PC-9 (cell line): Measurements from ENCODE around the gene COQ8A. TPM values are rescaled to one million over a fixed set of nuclear protein-coding genes. Genes with fewer than 3 reads are reported as not detected.

Source experiments
- BruUV-seq: library from RNA; stranded (reverse); fragments of 400-500 nt; replicated peaks from 2 replicates; lab custom pipeline; 2021; lab: Mats Ljungman, UMichigan
- CTCF ChIA-PET: fragments of 300-600 bp; sonication (Branson Sonifier 250); formaldehyde crosslinking; loops from one replicate; lab custom pipeline; 2022; ENCODE audit warnings: antibody characterized with exemption; lab: Charles Lee
- POLR2A ChIA-PET: fragments of 300-600 bp; sonication (Branson Sonifier 250); formaldehyde crosslinking; loops from one replicate; lab custom pipeline; 2022; ENCODE audit warnings: antibody characterized with exemption; ENCODE audit not compliant: unreplicated experiment; lab: Charles Lee
- DNase-seq, 2 experiments: peaks; one replicate each; pipeline versions ENCODE4 v3.0.0 to v3.0.0-alpha.2; 2015 to 2022; ENCODE audit warnings: mixed read lengths in 1 of 2
- H2AFZ ChIP-seq: fragments of 200-600 bp; sonication (generic); 2 replicates; pipeline ENCODE4 v1.8.1; 2017; ENCODE audit warnings: antibody characterized with exemption
- H3F3A ChIP-seq: fragments of 200-600 bp; sonication (generic); 2 replicates; pipeline ENCODE4 v1.8.1; 2017; ENCODE audit warnings: antibody characterized with exemption, mild to moderate bottlenecking, low read depth; ENCODE audit not compliant: insufficient read depth
- H3K27ac ChIP-seq: fragments of 200-600 bp; sonication (generic); 2 replicates; pipeline ENCODE4 v1.6.1; 2016; ENCODE audit warnings: mixed run types
- H3K27me3 ChIP-seq: fragments of 200-600 bp; sonication (generic); 2 replicates; pipeline ENCODE4 v1.6.1; 2016; ENCODE audit warnings: low read depth, mixed run types; ENCODE audit not compliant: insufficient read depth
- H3K36me3 ChIP-seq: fragments of 200-600 bp; sonication (generic); 2 replicates; pipeline ENCODE4 v1.6.1; 2016; ENCODE audit warnings: low read depth, mixed run types
- H3K4me1 ChIP-seq: fragments of 200-600 bp; sonication (generic); replicated peaks from 2 replicates; pipeline ENCODE4 v1.6.1; 2016; ENCODE audit warnings: mixed run types; ENCODE audit not compliant: insufficient read depth
- H3K4me2 ChIP-seq: fragments of 200-600 bp; sonication (generic); 2 replicates; pipeline ENCODE4 v1.6.1; 2017; ENCODE audit warnings: mixed run types
- H3K4me3 ChIP-seq: fragments of 200-600 bp; sonication (generic); 2 replicates; pipeline ENCODE4 v1.6.1; 2016; ENCODE audit warnings: mixed run types
- H3K79me2 ChIP-seq: fragments of 200-600 bp; sonication (generic); 2 replicates; pipeline ENCODE4 v1.6.1; 2017; ENCODE audit warnings: low read depth, mixed run types
- H3K9me2 ChIP-seq: fragments of 200-600 bp; sonication (generic); 2 replicates; pipeline ENCODE4 v1.8.1; 2017; ENCODE audit warnings: mild to moderate bottlenecking; ENCODE audit not compliant: insufficient read depth
- H3K9me3 ChIP-seq: fragments of 200-600 bp; sonication (generic); 2 replicates; pipeline ENCODE4 v1.8.1; 2016; ENCODE audit warnings: low read depth; ENCODE audit not compliant: insufficient read depth
- H4K20me1 ChIP-seq: fragments of 200-600 bp; sonication (generic); 2 replicates; pipeline ENCODE4 v1.8.1; 2017; ENCODE audit not compliant: insufficient read depth
- CTCF ChIP-seq: fragments of 200-600 bp; sonication (generic); conservative IDR thresholded peaks from 2 replicates; pipeline ENCODE4 v1.6.1; 2017; ENCODE audit warnings: mixed run types, antibody characterized with exemption, mild to moderate bottlenecking, moderate library complexity
- EZH2 ChIP-seq: fragments of 200-600 bp; sonication (generic); IDR thresholded peaks from 2 replicates; pipeline ENCODE4 v1.8.0; 2017; ENCODE audit warnings: antibody characterized with exemption, low read depth
- intact Hi-C: fragments of 100-400 bp; cut with micrococcal nuclease; formaldehyde crosslinking; loops from one replicate; pipeline ENCODE4 v1.10.0; 2022; ENCODE audit not compliant: unreplicated experiment
- total RNA-seq: library from RNA; stranded (reverse); gene quantifications from 2 replicates; pipeline ENCODE4 v1.2.3, GENCODE V29; 2021

Gene COQ8A
- total RNA-seq, 1 experiment from 2014 or later, result 32.9 TPM

GRCh38 chr1:226894826-226895225 lies 45.3 kb upstream of the COQ8A start:
- no peak overlapping the region for H2AFZ ChIP-seq
- no peaks in the 10 kb centered on the region for H4K20me1 ChIP-seq
- ChIA-PET POLR2A (no interaction called here), CTCF (interaction anchor here (0.6 kb wide), 1 partner anchor 1110 kb away, joined by 7 read pairs; no protein-coding TSS in a partner anchor)
- H3K9me2 ChIP-seq, result no peaks in the 10 kb centered on the region
- no peaks in the 10 kb centered on the region; the same call in 1 of the 2 replicates for H3K36me3 ChIP-seq
- no peaks in the 10 kb centered on the region for H3K79me2 ChIP-seq
- H3K4me1 ChIP-seq, result no peaks in the 10 kb centered on the region
- H3K4me2 ChIP-seq, result no peak overlapping the region
- intact Hi-C loops, result no loop called here
- TF ChIP-seq EZH2 (no peak), CTCF (no peak)
- no peaks in the 10 kb centered on the region for H3K27me3 ChIP-seq
- no peak overlapping the region for H3K4me3 ChIP-seq
- DNase-seq, result no peak
- H3K9me3 ChIP-seq, result no peaks in the 10 kb centered on the region
- BruUV-seq, result no TSS peak
- no peak overlapping the region for H3K27ac ChIP-seq
- H3F3A ChIP-seq, result no peaks in the 10 kb centered on the region

GRCh38 chr1:226895644-226896043 lies 44.5 kb upstream of the COQ8A start:
- H3K27me3 ChIP-seq, result no peaks in the 10 kb centered on the region
- no peak overlapping the region for H2AFZ ChIP-seq
- H3K27ac ChIP-seq, result no peak overlapping the region
- no peak overlapping the region for H3K4me2 ChIP-seq
- no peaks in the 10 kb centered on the region for H3F3A ChIP-seq
- H3K79me2 ChIP-seq, result no peaks in the 10 kb centered on the region
- H4K20me1 ChIP-seq, result no peaks in the 10 kb centered on the region
- H3K4me1 ChIP-seq, result no peaks in the 10 kb centered on the region
- no peaks in the 10 kb centered on the region; the same call in 1 of the 2 replicates for H3K36me3 ChIP-seq
- TF ChIP-seq EZH2 (no peak), CTCF (no peak)
- BruUV-seq, result no TSS peak
- H3K4me3 ChIP-seq, result no peak overlapping the region
- no peaks in the 10 kb centered on the region for H3K9me2 ChIP-seq
- no peaks in the 10 kb centered on the region for H3K9me3 ChIP-seq
- ChIA-PET CTCF (interaction anchor here (0.6 kb wide), 1 partner anchor 1109 kb away, joined by 7 read pairs; no protein-coding TSS in a partner anchor), POLR2A (no interaction called here)
- intact Hi-C loops, result no loop called here
- DNase-seq, result no peak

- Histone ChIP-seq H4K20me1 (no peaks in the 10 kb centered on the region), H3K4me1 (no peaks in the 10 kb centered on the region), H3K27me3 (no peaks in the 10 kb centered on the region), H3K27ac (no peak overlapping the region), H3K4me2 (no peak overlapping the region), H2AFZ (no peak overlapping the region), H3K36me3 (no peaks in the 10 kb centered on the region; the same call in 1 of the 2 replicates), H3K9me3 (no peaks in the 10 kb centered on the region), H3K79me2 (no peaks in the 10 kb centered on the region), H3K9me2 (no peaks in the 10 kb centered on the region), H3F3A (no peaks in the 10 kb centered on the region), H3K4me3 (no peak overlapping the region)
- DNase-seq, result no peak
- TF ChIP-seq EZH2 (no peak), CTCF (no peak)
- CTCF ChIA-PET, result no interaction called here
- no TSS peak for BruUV-seq
- intact Hi-C loops, result no loop called here
- POLR2A ChIA-PET, result no interaction called here
Observed at GRCh38 chr1:226898246-226898645, 41.8 kb upstream of the COQ8A start.
